GM18873 (cell line): ENCODE results near the gene ENPP3.

ENCODE experiments used
- ATAC-seq: cut with Tn5 transposase; IDR thresholded peaks from one replicate; pipeline ENCODE4 v1.9.1; 2021; ENCODE audit warnings: mild to moderate bottlenecking, moderate library complexity, moderate number of reproducible peaks; ENCODE audit not compliant: unreplicated experiment, low FRiP score

The ENPP3 gene

DNA sequence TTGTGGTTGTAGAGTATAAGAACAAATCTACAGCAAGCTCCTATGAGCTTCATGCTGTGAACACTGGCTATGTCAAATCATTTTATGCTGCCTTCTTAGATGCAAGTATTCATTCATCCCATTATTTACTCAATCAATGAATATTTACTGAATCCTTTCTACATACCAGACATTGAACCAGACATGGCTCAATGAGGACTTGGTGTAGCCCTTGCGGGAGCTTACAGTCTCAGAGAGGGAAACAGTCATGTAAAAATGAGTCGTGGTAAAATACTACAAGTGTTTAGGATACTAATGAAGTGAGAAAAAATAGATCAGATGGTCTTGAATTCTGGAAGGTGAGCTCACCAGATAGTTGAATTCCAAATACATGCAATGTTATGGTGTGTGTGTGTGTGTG lies 125.9 kb downstream of the ENPP3 start:
- no peak for ATAC-seq

DNA sequence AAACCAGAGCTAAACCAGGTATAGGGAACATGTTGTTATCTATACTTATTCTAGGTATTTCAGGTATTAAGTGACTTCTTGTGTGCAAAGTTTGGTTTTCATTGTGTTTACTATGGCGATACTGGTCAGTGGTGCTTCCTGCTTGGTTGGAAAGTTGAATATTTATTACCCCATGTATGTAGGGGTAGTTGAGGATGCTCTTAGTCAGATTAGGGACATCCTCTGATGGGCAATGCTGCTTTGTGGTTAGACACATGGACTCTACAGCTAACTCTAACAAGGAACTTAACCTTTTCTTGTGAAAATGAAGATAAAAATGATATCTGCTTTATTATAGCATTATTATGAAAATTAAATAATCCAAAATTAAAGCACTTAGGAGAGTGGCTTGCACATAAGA lies 126.6 kb downstream of the ENPP3 start:
- no peak for ATAC-seq

DNA sequence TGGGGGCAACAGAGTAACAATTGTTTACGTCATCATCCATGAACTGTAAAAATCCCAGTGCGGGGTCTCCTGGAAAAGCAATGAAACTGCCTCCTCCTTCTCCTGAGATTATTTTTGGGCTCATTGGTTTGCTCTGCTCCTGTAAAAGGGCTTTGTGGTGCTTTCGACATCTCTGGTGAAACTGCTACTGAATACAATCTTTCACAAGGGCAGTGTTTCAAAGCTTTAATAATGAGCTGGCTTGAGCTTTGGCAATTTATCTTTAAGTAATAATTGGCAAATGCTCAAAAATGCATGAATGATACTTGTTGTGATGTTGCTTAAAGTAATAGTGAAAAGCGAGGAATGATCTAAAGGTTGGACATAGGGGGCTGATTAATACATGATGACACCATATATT lies 127.2 kb downstream of the ENPP3 start:
- no peak for ATAC-seq

GRCh38 chr6:131765081-131765803 lies 128.1 kb downstream of the ENPP3 start:
- ATAC-seq = no peak

DNA sequence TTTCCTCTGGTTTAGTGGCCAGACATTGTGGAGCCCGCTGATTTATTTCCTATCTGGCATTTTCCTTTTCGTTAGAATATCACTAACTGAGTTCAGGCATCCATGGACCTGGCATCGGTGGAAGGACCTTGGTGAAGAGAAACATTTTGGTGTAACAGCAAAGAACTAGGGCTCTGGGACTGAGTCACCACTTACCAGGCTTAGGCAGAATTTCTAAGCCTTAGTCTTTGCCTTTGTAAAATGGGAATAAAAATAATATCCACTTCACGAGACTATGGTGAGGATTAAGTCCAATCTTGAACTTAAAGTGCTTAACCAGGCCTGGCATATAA lies 128.7 kb downstream of the ENPP3 start:
- ATAC-seq = no peak

GRCh38 chr6:131766631-131767030 lies 129.5 kb downstream of the ENPP3 start:
- ATAC-seq = no peak

GRCh38 chr6:131768964-131769363 lies 131.9 kb downstream of the ENPP3 start:
- ATAC-seq = no peak

GRCh38 chr6:131769385-131770141 lies 132.5 kb downstream of the ENPP3 start:
- ATAC-seq = no peak

GRCh38 chr6:131770776-131771175 lies 133.7 kb downstream of the ENPP3 start:
- no peak for ATAC-seq

GRCh38 chr6:131773284-131773950 lies 136.3 kb downstream of the ENPP3 start:
- no peak for ATAC-seq

DNA sequence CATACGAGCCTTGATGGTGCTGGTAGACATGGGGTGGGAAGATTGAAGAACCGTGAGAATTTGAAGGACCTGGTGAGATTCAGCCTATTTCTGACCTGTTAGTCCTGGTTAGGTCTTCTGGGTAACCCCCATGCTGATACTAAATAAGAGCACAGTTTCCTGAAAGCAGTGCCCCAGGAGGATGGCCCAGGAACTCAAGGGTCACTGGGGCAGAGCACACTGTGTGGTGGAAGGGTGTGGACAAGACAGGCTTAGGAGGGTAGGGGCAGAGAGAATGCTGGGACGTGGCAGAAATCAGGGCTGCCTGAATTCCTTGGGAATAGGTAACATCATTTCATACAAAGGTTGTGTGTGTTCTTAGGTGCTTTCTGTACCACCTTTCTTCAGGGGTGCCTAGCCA lies 138.8 kb downstream of the ENPP3 start:
- no peak for ATAC-seq

DNA sequence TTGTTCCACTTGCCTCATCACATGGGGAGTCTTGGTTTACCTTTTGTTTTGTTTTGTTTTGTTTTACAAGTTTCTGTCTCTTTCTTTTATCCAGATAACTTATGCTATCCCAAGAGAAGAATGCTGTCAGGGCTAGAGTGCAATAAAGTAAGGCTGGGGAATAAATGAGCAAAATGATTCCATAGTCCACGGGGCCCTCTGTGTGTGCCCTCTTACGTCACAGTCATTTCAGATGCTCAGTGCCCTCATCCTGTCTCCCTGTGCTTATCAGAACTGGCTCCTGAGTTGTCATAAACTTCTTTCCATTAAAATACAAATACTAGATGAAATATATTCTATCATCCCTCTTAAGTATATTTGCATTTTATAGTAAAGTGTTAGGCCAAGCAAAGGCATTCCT lies 139.9 kb downstream of the ENPP3 start:
- ATAC-seq = no peak

DNA sequence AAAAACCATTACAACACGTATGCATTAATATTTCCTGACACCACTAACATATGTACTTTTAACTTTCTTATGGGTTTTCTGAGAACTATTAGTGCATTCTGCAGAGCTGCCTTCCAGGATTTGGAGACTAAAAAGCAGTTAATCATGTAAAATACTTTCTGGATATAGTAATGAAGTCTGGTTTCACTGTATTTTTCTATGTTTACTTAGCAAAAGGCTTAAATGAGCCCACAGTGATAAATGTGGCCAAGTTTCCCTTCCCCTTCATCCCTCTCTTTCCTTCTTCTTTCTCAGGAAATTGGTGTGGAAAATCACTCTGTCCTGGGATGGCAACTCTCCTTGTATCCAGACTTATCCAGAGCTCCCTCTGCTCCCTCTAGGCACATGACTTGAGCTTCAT lies 141.1 kb downstream of the ENPP3 start:
- ATAC-seq = no peak

- no peak for ATAC-seq
Observed at GRCh38 chr6:131779304-131779703, 142.2 kb downstream of the ENPP3 start.

- no peak for ATAC-seq
Observed at GRCh38 chr6:131780600-131780999, 143.5 kb downstream of the ENPP3 start.

- ATAC-seq = no peak
Observed at GRCh38 chr6:131781687-131782086, 144.6 kb downstream of the ENPP3 start.

- no peak for ATAC-seq
Observed at GRCh38 chr6:131782764-131783163, 145.7 kb downstream of the ENPP3 start.

GRCh38 chr6:131784561-131784960 lies 147.5 kb downstream of the ENPP3 start:
- no peak for ATAC-seq

- no peak for ATAC-seq
Observed at GRCh38 chr6:131787079-131787478, 150.0 kb downstream of the ENPP3 start.

GRCh38 chr6:131787766-131788712 lies 150.9 kb downstream of the ENPP3 start:
- no peak for ATAC-seq

DNA sequence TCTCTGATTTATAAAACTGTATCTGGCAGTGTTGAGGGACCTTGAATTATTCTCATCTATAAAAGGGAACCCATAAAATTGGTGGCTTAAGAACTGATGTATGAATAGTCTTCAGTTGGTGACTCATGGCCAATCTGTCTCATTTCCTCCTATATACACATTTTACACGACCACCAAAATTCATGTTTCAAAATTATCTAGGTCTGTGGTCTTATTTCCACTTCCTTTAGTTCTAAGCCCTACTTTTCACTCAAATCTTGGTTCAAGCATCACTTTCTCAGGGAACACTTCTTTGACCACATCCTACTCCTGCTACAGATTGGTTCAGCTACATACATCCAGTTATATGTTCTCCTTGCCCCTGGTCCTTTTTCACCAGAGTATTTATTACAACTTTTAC lies 152.1 kb downstream of the ENPP3 start:
- no peak for ATAC-seq
